Umbilical cord (tissue), 2 donors: ENCODE results near the gene BMAL2. TPM values are rescaled to one million over a fixed set of nuclear protein-coding genes. Genes with fewer than 3 reads are reported as not detected.

Source experiments
- DNase-seq: peaks from one replicate; pipeline ENCODE4 v3.0.0-alpha.2; 2015; ENCODE audit warnings: low spot score
- total RNA-seq: library from RNA; depleted of rRNA; stranded (reverse); fragments of >200 nt; gene quantifications from one replicate; pipeline ENCODE4 v1.2.3, GENCODE V29; 2014; ENCODE audit warnings: low replicate concordance; ENCODE audit not compliant: insufficient read depth

The BMAL2 gene
- total RNA-seq, 1 donor from 2014 or later: 22.4 TPM

- DNase-seq: no peak
These were observed 8.1 kb upstream of the BMAL2 start for GRCh38 chr12:27324530-27324929.

GRCh38 chr12:27330846-27331245, 1.8 kb upstream of the BMAL2 start:
- no peak for DNase-seq

GRCh38 chr12:27331291-27331926, 1.2 kb upstream of the BMAL2 start:
- peak; percentile 90 for DNase-seq

- no peak for DNase-seq
These were observed 710 bp upstream of the BMAL2 start for GRCh38 chr12:27331927-27332324.

GRCh38 chr12:27332407-27332713, 276 bp upstream of the BMAL2 start:
- no peak for DNase-seq

GRCh38 chr12:27333403-27334009, 870 bp downstream of the BMAL2 start:
- DNase-seq: no peak

GRCh38 chr12:27334042-27334720, 1.5 kb downstream of the BMAL2 start:
- no peak for DNase-seq

GRCh38 chr12:27334721-27335082, 2.1 kb downstream of the BMAL2 start:
- no peak for DNase-seq

- no peak for DNase-seq
These were observed 3.0 kb downstream of the BMAL2 start for GRCh38 chr12:27335364-27336281.

- DNase-seq: no peak
These were observed 3.6 kb downstream of the BMAL2 start for GRCh38 chr12:27336282-27336653.

GRCh38 chr12:27337376-27337775, 4.7 kb downstream of the BMAL2 start:
- no peak for DNase-seq

GRCh38 chr12:27338473-27338872, 5.8 kb downstream of the BMAL2 start:
- no peak for DNase-seq

- no peak for DNase-seq
These were observed 8.3 kb downstream of the BMAL2 start for GRCh38 chr12:27340971-27341370.

- no peak for DNase-seq
These were observed 9.9 kb downstream of the BMAL2 start for GRCh38 chr12:27342536-27342935.

GRCh38 chr12:27343255-27344000, 10.8 kb downstream of the BMAL2 start:
- DNase-seq: peak; percentile 76

- no peak for DNase-seq
These were observed 11.6 kb downstream of the BMAL2 start for GRCh38 chr12:27344246-27344645.

- no peak for DNase-seq
These were observed 12.1 kb downstream of the BMAL2 start for GRCh38 chr12:27344760-27345159.

GRCh38 chr12:27345376-27345775, 12.7 kb downstream of the BMAL2 start:
- no peak for DNase-seq

GRCh38 chr12:27347779-27348178, 15.1 kb downstream of the BMAL2 start:
- no peak for DNase-seq

- no peak for DNase-seq
These were observed 18.8 kb downstream of the BMAL2 start for GRCh38 chr12:27351476-27351875.

- DNase-seq: no peak
These were observed 22.9 kb downstream of the BMAL2 start for GRCh38 chr12:27355486-27355885.

- no peak for DNase-seq
These were observed 23.3 kb downstream of the BMAL2 start for GRCh38 chr12:27355979-27356378.
